Neural progenitor cell (in vitro differentiated cells): ENCODE data around the gene ZG16.

Experiments used
- CTCF ChIP-seq: fragments of 200-600 bp; sonication (generic); IDR thresholded peaks from 2 replicates; pipeline ENCODE4 v1.5.1; 2017; ENCODE audit warnings: antibody characterized with exemption, mild to moderate bottlenecking
- EZH2phosphoT487 ChIP-seq: fragments of 200-600 bp; sonication (generic); IDR thresholded peaks from 2 replicates; pipeline ENCODE4 v1.6.1; 2017; ENCODE audit warnings: antibody characterized with exemption

GRCh38 chr16:29820271-29820701 is 42.2 kb downstream of the ZG16 start, which contains the start of gene MVP:
- TF ChIP-seq CTCF (no peak), EZH2phosphoT487 (no peak)
